GM18526 (cell line): ENCODE results near the gene POLR2M.

ENCODE experiments used
- POLR2A ChIP-seq: IDR thresholded peaks from 3 replicates; pipeline ENCODE4 v1.6.1; 2011; ENCODE audit not compliant: insufficient read length; ENCODE audit errors: extremely low read depth

POLR2M gene

GRCh38 chr15:57751177-57751800, 44.8 kb downstream of the POLR2M start:
- TF ChIP-seq POLR2A = no peak

DNA sequence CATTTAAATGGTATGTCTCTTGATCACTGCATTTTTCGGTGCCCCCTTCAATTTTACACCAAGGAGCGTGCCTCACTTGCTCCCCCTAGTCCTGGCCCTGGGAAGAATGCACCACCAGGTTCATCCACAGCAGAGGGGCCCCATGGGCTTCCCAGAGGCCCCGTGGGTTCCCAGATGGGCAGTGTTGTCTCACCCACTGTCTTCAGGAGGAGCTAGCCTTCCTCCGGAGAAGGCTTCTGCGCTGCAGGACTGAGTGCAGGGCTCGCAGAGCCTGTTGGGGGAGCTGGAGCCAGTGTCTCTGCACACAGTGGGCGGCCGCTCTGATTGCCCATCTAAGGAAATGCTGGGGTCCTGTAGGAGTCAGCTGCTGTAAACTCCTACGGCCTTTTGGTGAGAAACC, 45.9 kb downstream of the POLR2M start:
- no peak for TF ChIP-seq POLR2A

GRCh38 chr15:57752840-57753239, 46.3 kb downstream of the POLR2M start:
- TF ChIP-seq POLR2A = no peak

DNA sequence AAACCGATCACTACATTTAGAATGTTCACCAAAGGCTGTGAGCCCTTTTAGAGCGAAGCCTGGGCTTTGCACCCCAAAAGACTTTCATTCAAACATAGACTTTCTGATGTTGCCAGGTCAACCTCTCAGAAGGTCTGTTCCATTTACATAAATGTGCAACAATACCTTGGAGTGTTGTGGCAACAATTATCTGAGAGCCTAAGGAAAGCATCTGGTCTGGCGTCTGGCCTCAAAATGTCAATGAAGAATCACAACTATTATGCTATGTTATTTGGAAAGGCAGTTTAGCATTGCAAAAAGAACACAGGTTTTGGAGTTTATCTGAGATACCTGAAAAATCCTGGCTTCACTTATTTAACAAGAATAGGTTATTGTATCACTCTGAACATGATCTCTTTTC, 50.0 kb downstream of the POLR2M start:
- no peak for TF ChIP-seq POLR2A

GRCh38 chr15:57758560-57758959, 52.0 kb downstream of the POLR2M start:
- TF ChIP-seq POLR2A = no peak

DNA sequence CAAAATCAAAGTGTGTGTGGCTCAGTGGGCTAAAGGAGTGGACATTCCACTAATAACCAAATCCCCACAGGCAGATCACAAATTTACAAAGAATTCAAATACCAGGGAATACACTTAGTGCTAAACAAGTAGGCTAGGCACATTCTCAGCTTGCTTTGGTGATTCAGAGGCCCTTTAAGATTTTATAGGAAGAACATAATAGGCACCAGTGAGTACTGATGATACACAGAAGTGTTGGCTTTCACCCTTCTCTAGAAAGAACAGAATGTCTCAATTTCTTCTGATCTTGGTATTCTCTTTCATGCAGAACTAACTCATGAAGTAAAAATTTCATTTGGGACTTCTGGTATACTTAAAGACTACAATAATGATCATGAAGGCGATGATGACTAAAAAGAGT, 55.0 kb downstream of the POLR2M start:
- TF ChIP-seq POLR2A = no peak

- TF ChIP-seq POLR2A = no peak
Measured at GRCh38 chr15:57762302-57762701, 55.8 kb downstream of the POLR2M start.

DNA sequence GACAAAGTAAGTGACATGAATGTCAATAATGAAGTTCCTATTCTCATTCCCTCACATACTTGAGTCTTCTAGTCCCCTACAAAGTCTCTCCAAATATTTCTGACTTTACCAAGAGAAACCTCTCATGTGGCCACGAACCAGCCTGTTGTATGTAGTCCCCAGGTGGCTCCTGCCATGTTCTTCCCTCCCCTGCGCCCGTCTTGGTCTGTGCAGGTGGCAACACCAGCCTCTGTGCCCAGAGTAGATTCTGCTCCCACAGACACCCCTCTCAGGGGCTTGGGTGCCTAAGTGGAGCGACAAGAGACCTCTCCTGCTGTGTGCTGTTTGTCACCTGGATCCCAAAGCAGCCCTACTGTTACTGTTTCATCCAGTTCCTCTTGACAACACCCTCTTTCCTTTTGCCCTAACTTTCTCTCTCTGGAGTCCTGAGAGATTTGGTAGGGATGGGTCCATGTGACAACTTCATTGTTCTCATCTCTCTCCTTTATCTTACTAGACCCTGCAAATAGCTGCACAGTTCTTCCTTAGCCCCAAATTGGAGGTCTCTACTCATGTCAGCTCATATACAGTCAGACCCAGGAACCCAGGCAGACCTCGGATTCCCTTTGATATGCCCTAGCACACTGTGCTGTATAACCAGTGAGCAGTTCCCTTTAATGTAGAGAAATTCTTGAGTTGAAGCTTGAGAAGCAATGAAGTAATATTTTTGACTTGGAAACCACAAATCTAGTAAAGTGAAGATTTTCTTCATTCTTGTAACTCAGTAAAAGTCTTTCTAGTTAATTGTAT, 56.9 kb downstream of the POLR2M start:
- TF ChIP-seq POLR2A = no peak
